ENCODE results near the gene NHS.

GRCh38 chrX:17555846-17556245, 180.8 kb downstream of the NHS start:
- no peak for TF ChIP-seq CTCF (optimal IDR thresholded peaks at IDR 0.05 in 1 of 3, IDR thresholded peaks at IDR 0.05 in 1 of 3, conservative IDR thresholded peaks at IDR 0.05 in 1 of 3; ENCODE audit: extremely low read depth in 1 of 3, insufficient read depth in 2 of 3, low read length in 3 of 3)
- no peak for TF ChIP-seq EZH2 (IDR thresholded peaks at IDR 0.05; ENCODE audit: low read length)
